ENCODE results near the gene OGFR.

Gene OGFR

DNA sequence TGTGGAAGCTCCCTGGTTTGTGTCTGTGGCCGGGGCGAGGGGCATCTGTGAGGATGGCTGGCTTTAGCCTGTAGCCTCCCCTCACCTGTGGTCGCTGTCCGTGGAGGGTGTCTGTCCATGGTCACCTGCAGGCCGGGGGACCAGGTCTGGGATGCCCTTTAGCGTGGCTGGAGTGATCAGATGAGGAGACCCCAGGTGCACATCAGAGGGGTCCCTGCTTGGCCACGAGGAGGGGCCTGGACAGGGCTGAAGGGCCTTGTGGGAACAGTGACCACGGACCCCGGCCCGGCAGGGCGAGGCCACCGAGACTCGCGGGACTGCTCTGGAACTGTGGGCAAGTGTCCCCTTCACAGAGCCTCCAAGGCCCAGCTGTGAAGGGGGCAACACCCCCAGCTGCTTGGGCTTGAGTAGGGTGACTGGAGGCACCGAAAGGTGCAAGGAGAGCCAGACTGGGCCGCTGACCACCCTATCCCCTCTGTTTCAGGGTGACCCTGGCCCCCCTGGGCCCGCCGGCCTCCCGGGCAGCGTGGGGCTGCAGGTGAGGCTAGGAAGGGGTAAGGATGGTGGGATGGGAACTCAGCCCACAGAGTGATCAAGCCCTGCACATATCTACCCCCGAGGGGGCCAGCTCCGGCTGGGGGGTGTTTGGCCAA, 20.8 kb downstream of the OGFR start:
- no peak for DNase-seq (ENCODE audit: low read depth in 2 of 2)

- no peak for DNase-seq (ENCODE audit: low read depth in 2 of 2)
Measured at GRCh38 chr20:62825986-62826645, 21.5 kb downstream of the OGFR start.

- no peak for DNase-seq (ENCODE audit: low read depth in 2 of 2)
Measured at GRCh38 chr20:62826646-62827310, 22.1 kb downstream of the OGFR start.

DNA sequence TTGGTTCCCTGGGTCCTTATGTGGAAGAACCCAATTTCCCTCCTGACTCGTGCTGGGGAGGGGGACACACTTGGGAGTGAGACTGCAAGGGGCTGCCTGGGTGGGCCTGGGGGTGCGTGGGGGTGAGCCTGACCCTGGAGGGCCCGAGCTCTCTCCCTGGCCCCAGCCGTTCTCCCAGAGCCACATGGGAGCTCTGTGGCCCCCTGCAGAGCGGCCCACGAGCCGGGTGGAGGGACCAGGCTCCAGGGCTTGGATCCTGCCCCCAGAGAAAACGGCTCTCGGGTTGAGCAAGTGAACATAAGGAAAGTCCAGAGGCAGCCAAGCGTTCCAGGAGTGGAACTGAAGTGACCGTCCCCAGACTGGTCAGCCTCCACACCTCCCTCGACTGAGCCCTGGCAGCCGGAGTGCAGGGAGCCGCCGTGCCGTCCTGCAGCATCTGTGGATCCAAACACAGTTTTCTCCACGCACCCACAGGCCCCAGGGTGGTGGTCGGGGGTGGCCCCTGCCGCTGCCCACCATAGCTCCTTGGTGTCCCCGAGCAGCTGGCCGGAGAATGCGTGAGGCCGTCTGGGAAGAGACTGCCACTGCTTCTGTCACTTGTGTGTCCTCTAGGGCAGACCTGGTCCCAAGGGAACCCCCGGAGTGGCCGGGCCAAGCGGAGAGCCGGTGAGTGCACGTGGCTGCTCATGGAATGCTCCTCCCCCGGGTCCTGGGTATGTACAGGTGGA, 22.8 kb downstream of the OGFR start:
- no peak for DNase-seq (ENCODE audit: low read depth in 2 of 2)

DNA sequence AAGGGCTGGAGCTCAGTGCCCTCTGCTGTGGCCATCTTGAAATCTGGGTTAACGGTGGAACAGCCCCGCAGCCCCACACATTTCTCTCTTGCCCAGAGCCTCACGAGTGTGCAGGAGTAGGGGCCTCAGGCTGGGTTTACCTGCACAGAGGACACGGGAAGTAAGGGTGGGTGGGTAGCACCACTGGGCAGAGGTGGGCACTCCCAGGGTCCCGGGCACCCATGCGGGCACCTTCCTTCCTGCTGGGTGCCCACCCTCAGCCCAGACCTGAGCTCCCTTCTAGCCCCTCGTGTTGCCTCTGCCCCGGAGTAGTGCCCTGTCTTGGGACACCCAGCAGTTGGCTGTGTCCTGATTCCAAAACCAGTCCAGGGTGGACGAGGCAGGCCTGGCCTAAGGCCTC, 23.4 kb downstream of the OGFR start:
- DNase-seq (ENCODE audit: low read depth in 2 of 2): no peak

GRCh38 chr20:62828511-62829230, 24.0 kb downstream of the OGFR start:
- no peak for DNase-seq (ENCODE audit: low read depth in 2 of 2)

DNA sequence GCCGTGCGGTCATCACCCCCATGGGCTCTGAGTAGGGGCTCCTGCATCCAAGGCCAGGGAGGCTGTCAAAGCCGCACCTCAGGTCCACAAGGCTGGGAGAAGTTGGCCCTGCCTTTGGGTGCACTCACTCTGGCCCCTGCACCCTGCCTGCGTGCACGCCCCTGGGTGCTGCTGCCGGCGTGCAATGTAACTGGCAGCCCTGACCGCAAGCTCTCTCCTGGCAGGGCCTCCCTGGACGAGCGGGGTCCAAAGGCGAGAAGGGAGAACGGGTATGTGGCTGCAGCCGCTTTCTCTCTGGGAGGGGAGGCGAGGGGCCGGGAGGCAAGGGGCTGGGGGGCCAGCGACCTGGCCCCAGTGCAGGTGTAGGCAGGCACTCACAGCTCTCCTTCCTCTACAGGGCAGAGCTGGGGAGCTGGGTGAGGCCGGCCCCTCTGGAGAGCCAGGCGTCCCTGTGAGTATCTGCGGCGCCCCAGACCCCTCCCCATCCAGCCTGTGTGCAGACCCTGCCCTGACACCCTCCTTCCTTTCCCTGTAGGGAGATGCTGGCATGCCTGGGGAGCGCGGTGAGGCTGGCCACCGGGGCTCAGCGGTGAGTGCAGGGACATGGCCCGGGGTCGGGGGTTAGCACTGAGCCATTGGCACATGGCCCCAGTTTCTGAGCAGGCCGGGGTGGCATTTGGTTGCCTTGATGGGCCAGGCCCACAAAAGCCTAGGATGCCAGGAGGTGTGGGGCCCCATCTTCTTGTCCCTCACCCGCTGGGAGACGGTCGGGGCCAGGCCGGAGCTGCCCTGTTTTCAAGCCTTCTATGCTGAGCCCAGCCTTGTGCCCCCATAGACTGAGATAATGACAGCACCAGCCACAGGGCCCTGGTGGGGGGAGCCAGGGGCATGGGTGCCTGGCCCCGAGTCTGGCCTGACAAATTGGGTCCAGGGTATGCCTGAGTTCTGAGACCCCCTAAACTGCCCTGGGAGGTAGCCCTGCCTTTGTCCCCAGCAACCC, 24.9 kb downstream of the OGFR start:
- no peak for DNase-seq (ENCODE audit: low read depth in 2 of 2)

DNA sequence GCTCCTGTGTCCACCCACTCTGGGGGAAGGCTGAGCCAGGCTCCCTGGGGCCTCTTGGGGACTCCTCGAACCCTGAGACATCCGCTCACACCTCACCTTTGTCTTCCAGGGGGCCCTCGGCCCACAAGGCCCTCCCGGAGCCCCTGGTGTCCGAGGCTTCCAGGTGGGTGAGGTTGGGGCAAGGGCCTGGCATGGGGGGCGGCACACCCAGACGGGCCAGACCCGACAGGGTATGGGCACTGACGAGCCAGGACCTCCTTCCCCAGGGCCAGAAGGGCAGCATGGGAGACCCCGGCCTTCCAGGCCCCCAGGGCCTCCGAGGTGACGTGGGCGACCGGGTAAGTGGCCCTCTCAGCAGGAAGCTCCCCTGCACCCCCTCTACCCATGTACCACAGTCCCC, 25.6 kb downstream of the OGFR start:
- DNase-seq (ENCODE audit: low read depth in 2 of 2): no peak

- DNase-seq (ENCODE audit: low read depth in 2 of 2): no peak
Measured at GRCh38 chr20:62830821-62831220, 26.2 kb downstream of the OGFR start.

- DNase-seq (ENCODE audit: low read depth in 2 of 2): no peak
Measured at GRCh38 chr20:62831361-62831788, 26.7 kb downstream of the OGFR start.

- no peak for DNase-seq (ENCODE audit: low read depth in 2 of 2)
Measured at GRCh38 chr20:62831854-62832211, 27.2 kb downstream of the OGFR start.

GRCh38 chr20:62832212-62832922, 27.7 kb downstream of the OGFR start:
- no peak for DNase-seq (ENCODE audit: low read depth in 2 of 2)

GRCh38 chr20:62832951-62833391, 28.3 kb downstream of the OGFR start:
- no peak for DNase-seq (ENCODE audit: low read depth in 2 of 2)

DNA sequence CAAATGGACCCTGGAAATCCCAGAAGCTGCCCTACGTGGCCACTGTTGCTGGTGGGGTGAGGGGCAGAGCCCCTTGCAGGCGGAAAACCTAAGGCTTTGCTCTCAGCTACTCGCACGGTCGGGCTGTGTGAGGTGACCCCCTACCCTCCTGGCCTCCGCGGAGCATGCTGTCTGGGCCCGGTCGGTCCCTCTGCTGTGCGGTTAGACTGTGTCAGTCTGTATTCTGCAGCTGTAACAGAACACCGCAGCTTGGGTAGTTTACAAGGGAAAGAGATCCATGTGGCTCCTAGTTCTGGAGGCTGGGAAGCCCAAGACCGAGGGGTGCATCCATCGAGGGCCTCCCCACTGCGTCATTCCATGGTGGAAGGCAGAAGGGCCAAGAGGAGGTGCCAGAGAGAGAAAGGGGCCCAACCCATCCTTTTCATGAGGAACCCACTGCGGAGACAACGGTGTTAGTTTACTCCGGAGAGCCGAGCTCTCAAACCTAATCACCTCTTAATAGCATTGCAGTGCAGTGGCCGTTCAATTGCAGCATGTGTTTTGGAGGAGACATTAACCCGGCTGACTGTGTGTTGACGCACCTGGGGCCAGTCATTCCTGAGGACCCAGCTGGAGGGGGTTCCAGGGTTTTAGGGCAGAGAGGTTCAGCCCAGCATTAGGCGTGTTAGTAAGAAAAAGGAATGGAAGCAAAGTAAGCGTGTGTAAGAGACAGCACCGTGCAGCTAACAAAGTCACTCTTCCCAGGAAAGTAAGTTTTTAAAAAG, 30.5 kb downstream of the OGFR start:
- DNase-seq (ENCODE audit: low read depth in 2 of 2): no peak

- DNase-seq (ENCODE audit: low read depth in 2 of 2): no peak
Measured at GRCh38 chr20:62835931-62836861, 31.6 kb downstream of the OGFR start.

GRCh38 chr20:62836967-62837490, 32.4 kb downstream of the OGFR start:
- no peak for DNase-seq (ENCODE audit: low read depth in 2 of 2)

- no peak for DNase-seq (ENCODE audit: low read depth in 2 of 2)
Measured at GRCh38 chr20:62837790-62838127, 33.1 kb downstream of the OGFR start.

Measured in stimulated activated CD4-positive, alpha-beta T cell treated with anti-CD3 and anti-CD28 coated beads, Interleukin-1b, Interleukin-23, amount 100 ng/mL, for 1 hour (primary cell).